C4-2B (cell line): ENCODE data around the gene TACO1.

Source experiments
- ZFX ChIP-seq: fragments of 450-650 bp; IDR thresholded peaks from 2 replicates; pipeline ENCODE4 v1.6.1; 2017
- TF ChIP-seq, protein P1 (sequence below): fragments of 450-650 bp; conservative IDR thresholded peaks from 2 replicates; pipeline ENCODE4 v1.5.1; 2017; ENCODE audit warnings: mild to moderate bottlenecking

DNA sequence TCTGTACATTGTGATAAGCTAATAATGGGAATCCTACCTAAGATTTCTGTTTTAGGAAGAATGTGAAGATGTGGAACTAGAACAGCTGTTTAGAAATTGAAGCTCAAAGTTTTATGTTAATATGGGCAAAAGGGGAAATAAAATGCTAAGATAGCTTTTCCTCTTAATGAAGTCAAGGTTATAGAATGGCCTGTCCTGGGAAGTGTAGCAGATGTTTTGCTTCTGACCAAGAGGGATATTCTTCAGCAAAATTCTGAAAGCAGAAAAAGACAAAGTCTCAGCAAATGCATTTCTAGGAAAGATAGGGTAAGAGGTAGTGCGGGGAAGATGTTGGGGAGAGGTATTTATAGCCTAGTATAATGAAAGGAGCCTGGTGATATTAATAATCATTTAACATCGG, 34.6 kb downstream of the TACO1 start:
- TF ChIP-seq, protein P1, sequence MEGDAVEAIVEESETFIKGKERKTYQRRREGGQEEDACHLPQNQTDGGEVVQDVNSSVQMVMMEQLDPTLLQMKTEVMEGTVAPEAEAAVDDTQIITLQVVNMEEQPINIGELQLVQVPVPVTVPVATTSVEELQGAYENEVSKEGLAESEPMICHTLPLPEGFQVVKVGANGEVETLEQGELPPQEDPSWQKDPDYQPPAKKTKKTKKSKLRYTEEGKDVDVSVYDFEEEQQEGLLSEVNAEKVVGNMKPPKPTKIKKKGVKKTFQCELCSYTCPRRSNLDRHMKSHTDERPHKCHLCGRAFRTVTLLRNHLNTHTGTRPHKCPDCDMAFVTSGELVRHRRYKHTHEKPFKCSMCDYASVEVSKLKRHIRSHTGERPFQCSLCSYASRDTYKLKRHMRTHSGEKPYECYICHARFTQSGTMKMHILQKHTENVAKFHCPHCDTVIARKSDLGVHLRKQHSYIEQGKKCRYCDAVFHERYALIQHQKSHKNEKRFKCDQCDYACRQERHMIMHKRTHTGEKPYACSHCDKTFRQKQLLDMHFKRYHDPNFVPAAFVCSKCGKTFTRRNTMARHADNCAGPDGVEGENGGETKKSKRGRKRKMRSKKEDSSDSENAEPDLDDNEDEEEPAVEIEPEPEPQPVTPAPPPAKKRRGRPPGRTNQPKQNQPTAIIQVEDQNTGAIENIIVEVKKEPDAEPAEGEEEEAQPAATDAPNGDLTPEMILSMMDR = no peak
- no peak for TF ChIP-seq ZFX
